ENCODE results near the gene ODF4.
"Not testable (repeated sequence)": the region's sequence is repeated elsewhere in the genome, so short reads cannot be mapped to it uniquely, and the experiment has no call there.

ODF4 gene

DNA sequence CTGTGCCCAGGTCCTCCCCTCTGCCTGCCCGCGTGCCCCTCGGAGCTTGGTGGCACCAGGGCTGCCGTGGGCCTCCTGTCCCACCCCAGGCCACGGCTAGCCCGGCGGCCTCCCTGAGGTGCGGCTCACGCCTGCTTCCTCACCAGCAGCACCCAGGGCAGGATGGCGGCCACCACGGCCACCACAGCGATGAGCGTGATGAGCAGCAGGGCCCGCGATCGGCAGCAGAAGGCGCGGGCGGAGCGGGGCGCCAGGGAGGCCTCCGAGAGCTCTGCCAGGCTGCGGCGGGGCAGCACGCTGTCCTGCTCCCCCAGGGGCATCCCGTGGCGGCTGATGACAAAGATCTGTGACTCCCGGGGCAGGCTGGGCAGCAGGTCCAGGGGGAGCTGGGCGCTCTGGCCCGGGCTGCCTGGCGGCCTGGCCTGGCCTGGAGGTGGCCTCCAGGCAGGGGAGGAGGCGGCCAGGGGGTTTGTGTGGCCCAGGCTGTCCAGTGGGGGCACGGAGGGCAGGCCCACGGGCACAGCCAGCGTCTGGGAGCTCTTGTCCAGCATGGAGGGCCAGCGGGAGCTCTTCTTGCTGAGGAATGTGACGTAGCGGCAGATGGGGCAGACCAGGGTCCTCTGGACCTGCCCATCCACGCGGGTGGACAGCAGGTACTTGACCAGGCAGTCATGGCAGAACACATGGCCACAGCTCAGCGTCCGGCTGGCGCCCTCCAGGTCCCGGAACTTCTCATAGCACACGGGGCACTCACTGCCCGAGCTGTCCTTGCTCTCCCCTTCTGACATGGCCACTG, 53.2 kb downstream of the ODF4 start:
- H3K27ac ChIP-seq (ENCODE audit: low read length): no peak overlapping the region
- no peaks in the 10 kb centered on the region for H3K79me2 ChIP-seq (ENCODE audit: insufficient read depth, low read length)
- no peak overlapping the region for H2AFZ ChIP-seq (ENCODE audit: low read depth, low read length)
- TF ChIP-seq, protein P1, sequence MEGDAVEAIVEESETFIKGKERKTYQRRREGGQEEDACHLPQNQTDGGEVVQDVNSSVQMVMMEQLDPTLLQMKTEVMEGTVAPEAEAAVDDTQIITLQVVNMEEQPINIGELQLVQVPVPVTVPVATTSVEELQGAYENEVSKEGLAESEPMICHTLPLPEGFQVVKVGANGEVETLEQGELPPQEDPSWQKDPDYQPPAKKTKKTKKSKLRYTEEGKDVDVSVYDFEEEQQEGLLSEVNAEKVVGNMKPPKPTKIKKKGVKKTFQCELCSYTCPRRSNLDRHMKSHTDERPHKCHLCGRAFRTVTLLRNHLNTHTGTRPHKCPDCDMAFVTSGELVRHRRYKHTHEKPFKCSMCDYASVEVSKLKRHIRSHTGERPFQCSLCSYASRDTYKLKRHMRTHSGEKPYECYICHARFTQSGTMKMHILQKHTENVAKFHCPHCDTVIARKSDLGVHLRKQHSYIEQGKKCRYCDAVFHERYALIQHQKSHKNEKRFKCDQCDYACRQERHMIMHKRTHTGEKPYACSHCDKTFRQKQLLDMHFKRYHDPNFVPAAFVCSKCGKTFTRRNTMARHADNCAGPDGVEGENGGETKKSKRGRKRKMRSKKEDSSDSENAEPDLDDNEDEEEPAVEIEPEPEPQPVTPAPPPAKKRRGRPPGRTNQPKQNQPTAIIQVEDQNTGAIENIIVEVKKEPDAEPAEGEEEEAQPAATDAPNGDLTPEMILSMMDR (IDR thresholded peaks at IDR 0.05; ENCODE audit: borderline replicate concordance, extremely low read depth, low read length, poor library complexity, severe bottlenecking): no peak
- no peak for TF ChIP-seq EZH2 (IDR thresholded peaks at IDR 0.05; ENCODE audit: borderline replicate concordance, low read depth, low read length, severe bottlenecking)
- H3K9me3 ChIP-seq (ENCODE audit: insufficient read depth, low read length, severe bottlenecking): no peaks in the 10 kb centered on the region
- no peaks in the 10 kb centered on the region for H3K36me3 ChIP-seq (ENCODE audit: insufficient read depth, low read length)
- no peaks in the 10 kb centered on the region for H3K4me1 ChIP-seq (ENCODE audit: insufficient read depth, low read length)
- H3K27me3 ChIP-seq (ENCODE audit: insufficient read depth, low read length, poor library complexity): no peaks in the 10 kb centered on the region
- no peak overlapping the region for H3K9ac ChIP-seq (ENCODE audit: low read depth, low read length)
- no peak overlapping the region for H3K4me3 ChIP-seq (ENCODE audit: low read depth in 1 of 2, low read length in 2 of 2)
- DNase-seq: no peak
- ATAC-seq (ENCODE audit: insufficient read depth, low read depth): 0 out of 3 replicates have a peak, but pooled peaks have one; percentile 12
- no peak overlapping the region for H3K4me2 ChIP-seq (ENCODE audit: insufficient read depth, low read length)
- no peaks in the 10 kb centered on the region for H4K20me1 ChIP-seq (ENCODE audit: insufficient read depth, low read length)

DNA sequence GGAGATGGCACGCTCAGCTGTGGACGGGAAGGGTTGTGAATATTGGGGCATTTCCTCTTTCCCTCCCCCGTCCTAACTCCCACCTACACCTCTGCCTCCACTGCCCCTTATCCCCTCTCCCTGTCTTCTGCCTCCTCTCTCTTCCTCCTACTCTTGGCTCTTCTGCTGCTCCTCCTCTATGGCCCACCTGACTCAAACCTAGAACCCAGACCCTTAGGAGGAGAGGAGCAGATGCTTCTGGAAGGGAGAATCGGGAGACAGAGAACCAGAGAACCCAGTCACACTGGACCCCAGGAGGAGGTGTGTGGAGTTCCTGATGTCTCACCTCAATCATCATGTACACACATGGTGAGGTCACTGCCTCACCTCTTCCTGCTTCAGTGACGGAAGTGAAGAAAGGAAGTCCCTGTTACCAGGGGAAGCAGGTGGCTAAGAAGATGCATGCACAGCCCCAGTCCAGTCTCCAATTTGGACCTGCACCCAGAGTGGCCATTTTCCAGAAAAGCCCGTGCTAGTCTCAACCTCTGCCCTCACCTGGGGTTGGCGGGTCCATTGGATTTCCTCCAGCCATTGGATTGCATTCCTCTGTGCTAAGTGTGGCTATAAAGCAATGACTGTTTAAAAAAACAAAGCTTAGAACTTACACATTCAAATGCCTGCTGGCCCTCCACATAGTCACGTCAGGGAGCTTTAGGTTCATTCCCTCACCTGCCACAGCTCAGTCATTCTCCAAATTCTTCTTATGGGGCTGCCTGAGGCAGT, 54.0 kb downstream of the ODF4 start:
- no peak overlapping the region for H3K4me2 ChIP-seq (ENCODE audit: insufficient read depth, low read length)
- H2AFZ ChIP-seq (ENCODE audit: low read depth, low read length): no peak overlapping the region
- H3K4me1 ChIP-seq (ENCODE audit: insufficient read depth, low read length): no peaks in the 10 kb centered on the region
- no peaks in the 10 kb centered on the region for H3K36me3 ChIP-seq (ENCODE audit: insufficient read depth, low read length)
- no peaks in the 10 kb centered on the region for H3K27me3 ChIP-seq (ENCODE audit: insufficient read depth, low read length, poor library complexity)
- TF ChIP-seq EZH2 (IDR thresholded peaks at IDR 0.05; ENCODE audit: borderline replicate concordance, low read depth, low read length, severe bottlenecking): no peak
- TF ChIP-seq, protein P1 (IDR thresholded peaks at IDR 0.05; ENCODE audit: borderline replicate concordance, extremely low read depth, low read length, poor library complexity, severe bottlenecking): no peak
- no peaks in the 10 kb centered on the region for H3K9me3 ChIP-seq (ENCODE audit: insufficient read depth, low read length, severe bottlenecking)
- H3K79me2 ChIP-seq (ENCODE audit: insufficient read depth, low read length): no peaks in the 10 kb centered on the region
- H3K27ac ChIP-seq (ENCODE audit: low read length): no peak overlapping the region
- ATAC-seq (ENCODE audit: insufficient read depth, low read depth) (no peak), DNase-seq (no peak)
- no peak overlapping the region for H3K9ac ChIP-seq (ENCODE audit: low read depth, low read length)
- H4K20me1 ChIP-seq (ENCODE audit: insufficient read depth, low read length): no peaks in the 10 kb centered on the region
- H3K4me3 ChIP-seq (ENCODE audit: low read depth in 1 of 2, low read length in 2 of 2): no peak overlapping the region

DNA sequence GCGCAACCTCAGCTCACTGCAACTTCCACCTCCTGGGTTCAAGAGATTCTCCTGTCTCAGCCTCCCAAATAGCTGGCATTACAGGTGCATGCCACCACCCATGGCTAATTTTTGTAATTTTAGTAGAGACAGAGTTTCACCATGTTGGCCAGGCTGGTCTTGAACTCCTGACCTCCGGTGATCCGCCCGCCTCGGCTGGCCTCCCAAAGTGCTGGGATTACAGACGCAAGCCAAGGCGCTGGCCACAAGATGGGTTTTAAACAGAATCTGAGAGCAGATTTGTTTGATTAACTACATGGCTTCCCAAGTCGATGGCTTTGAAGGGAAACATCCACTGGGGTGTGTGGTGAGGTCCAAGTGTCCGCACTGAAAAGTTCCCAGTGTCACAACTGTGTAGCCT, 54.9 kb downstream of the ODF4 start:
- H3K9me3 ChIP-seq (ENCODE audit: insufficient read depth, low read length, severe bottlenecking); ATAC-seq (ENCODE audit: insufficient read depth, low read depth); H3K79me2 ChIP-seq (ENCODE audit: insufficient read depth, low read length); H3K4me2 ChIP-seq (ENCODE audit: insufficient read depth, low read length); H4K20me1 ChIP-seq (ENCODE audit: insufficient read depth, low read length); H3K4me3 ChIP-seq (ENCODE audit: low read depth in 1 of 2, low read length in 2 of 2); DNase-seq; H3K27ac ChIP-seq (ENCODE audit: low read length); H3K4me1 ChIP-seq (ENCODE audit: insufficient read depth, low read length); H3K36me3 ChIP-seq (ENCODE audit: insufficient read depth, low read length); H2AFZ ChIP-seq (ENCODE audit: low read depth, low read length); H3K9ac ChIP-seq (ENCODE audit: low read depth, low read length); H3K27me3 ChIP-seq (ENCODE audit: insufficient read depth, low read length, poor library complexity): not testable (repeated sequence)

All from DND-41 (cell line).